ENCODE results near the gene TRAK1. TPM values are rescaled to one million over a fixed set of nuclear protein-coding genes. Genes with fewer than 3 reads are reported as not detected.

The TRAK1 gene
- total RNA-seq, 4 donors from 2014 or later, result 14.3 to 37.5 (median 21.4) TPM

GRCh38 chr3:42216931-42217333 lies 125.8 kb downstream of the TRAK1 start:
- H3K4me1 ChIP-seq, result no peaks in the 10 kb centered on the region
- no peaks in the 10 kb centered on the region for H3K36me3 ChIP-seq
- intact Hi-C loops (cut with DNase I; ENCODE audit: low total_unique reads), result no loop called here
- no peaks in the 10 kb centered on the region for H3K27me3 ChIP-seq
- no peaks in the 10 kb centered on the region for H3K9me3 ChIP-seq
- H3K4me3 ChIP-seq, result no peak overlapping the region
- no peak for DNase-seq
- TF ChIP-seq POLR2A (IDR thresholded peaks at IDR 0.05) (no peak), CTCF (IDR thresholded peaks at IDR 0.05) (no peak)
- no peak overlapping the region for H3K27ac ChIP-seq

GRCh38 chr3:42220436-42221121 lies 129.4 kb downstream of the TRAK1 start:
- H3K27ac ChIP-seq, result no peak overlapping the region
- H3K27me3 ChIP-seq, result no peaks in the 10 kb centered on the region
- TF ChIP-seq CTCF (IDR thresholded peaks at IDR 0.05) (no peak), POLR2A (IDR thresholded peaks at IDR 0.05) (no peak)
- intact Hi-C loops (cut with DNase I; ENCODE audit: low total_unique reads), result no loop called here
- no peaks in the 10 kb centered on the region for H3K4me1 ChIP-seq
- no peak for DNase-seq
- H3K9me3 ChIP-seq, result no peaks in the 10 kb centered on the region
- no peak overlapping the region for H3K4me3 ChIP-seq
- no peaks in the 10 kb centered on the region for H3K36me3 ChIP-seq

- H3K27me3 ChIP-seq, result no peaks in the 10 kb centered on the region
- H3K4me1 ChIP-seq, result no peaks in the 10 kb centered on the region
- no peaks in the 10 kb centered on the region for H3K9me3 ChIP-seq
- no peak overlapping the region for H3K4me3 ChIP-seq
- H3K27ac ChIP-seq, result no peak overlapping the region
- H3K36me3 ChIP-seq, result no peaks in the 10 kb centered on the region
- intact Hi-C loops (cut with DNase I; ENCODE audit: low total_unique reads), result no loop called here
- no peak for TF ChIP-seq CTCF (IDR thresholded peaks at IDR 0.05)
- no peak for DNase-seq
These were observed 132.0 kb downstream of the TRAK1 start for GRCh38 chr3:42222942-42223693.

- Histone ChIP-seq H3K27ac (peak overlapping the region in 1 of 2 donors; percentile 54), H3K9me3 (no peaks in the 10 kb centered on the region), H3K27me3 (no peaks in the 10 kb centered on the region), H3K4me3 (no peak overlapping the region), H3K4me1 (no peaks in the 10 kb centered on the region), H3K36me3 (no peaks in the 10 kb centered on the region)
- intact Hi-C loops (cut with DNase I; ENCODE audit: low total_unique reads), result no loop called here
- no peak for DNase-seq
- TF ChIP-seq CTCF (IDR thresholded peaks at IDR 0.05) (no peak), POLR2A (IDR thresholded peaks at IDR 0.05) (no peak)
These were observed 133.0 kb downstream of the TRAK1 start for GRCh38 chr3:42224178-42224577.

- H3K36me3 ChIP-seq, result no peaks in the 10 kb centered on the region
- DNase-seq, result no peak
- TF ChIP-seq CTCF (IDR thresholded peaks at IDR 0.05) (no peak), POLR2A (IDR thresholded peaks at IDR 0.05) (no peak)
- no peaks in the 10 kb centered on the region for H3K4me1 ChIP-seq
- H3K27ac ChIP-seq, result peak overlapping the region in 1 of 2 donors; percentile 54
- H3K4me3 ChIP-seq, result no peak overlapping the region
- no peaks in the 10 kb centered on the region for H3K27me3 ChIP-seq
- intact Hi-C loops (cut with DNase I; ENCODE audit: low total_unique reads), result no loop called here
- H3K9me3 ChIP-seq, result no peaks in the 10 kb centered on the region
These were observed 133.7 kb downstream of the TRAK1 start for GRCh38 chr3:42224658-42225421.
